Psoas muscle (tissue), 8 donors: ENCODE measurements around the gene OR52E5. TPM values are rescaled to one million over a fixed set of nuclear protein-coding genes. Genes with fewer than 3 reads are reported as not detected.

Experiments used
- ATAC-seq, 4 donors: fragments of 200-7000 bp; cut with Tn5 transposase; one replicate each; pipeline ENCODE4 v1.9.1; 2020; ENCODE audit warnings: moderate library complexity in 3 of 4, mild to moderate bottlenecking in 2 of 4
- DNase-seq, 2 donors: peaks; one replicate each; pipeline ENCODE4 v3.0.0-alpha.2; 2020
- H3K27ac ChIP-seq: fragments of 200-600 bp; one replicate; pipeline ENCODE4 v1.8.0; 2022
- H3K27me3 ChIP-seq, 3 donors: fragments of 200-600 bp in 1 of 3; one replicate each; pipeline versions ENCODE4 v1.6.1 to v1.8.0; 2013 to 2022; ENCODE audit warnings: low read length in 2 of 3, mild to moderate bottlenecking in 2 of 3, moderate library complexity in 1 of 3; ENCODE audit not compliant: insufficient read depth in 3 of 3
- H3K36me3 ChIP-seq, 2 donors: fragments of 200-600 bp in 1 of 2; one replicate each; pipeline versions ENCODE4 v1.6.1 to v1.8.0; 2013 to 2022; ENCODE audit warnings: low read depth in 1 of 2, mild to moderate bottlenecking in 1 of 2, moderate library complexity in 1 of 2; ENCODE audit not compliant: insufficient read depth in 1 of 2
- H3K4me1 ChIP-seq: fragments of 200-600 bp; one replicate; pipeline ENCODE4 v1.8.0; 2022
- H3K4me3 ChIP-seq: fragments of 200-600 bp; one replicate; pipeline ENCODE4 v1.8.0; 2022; ENCODE audit warnings: mild to moderate bottlenecking
- H3K9me3 ChIP-seq: fragments of 200-600 bp; one replicate; pipeline ENCODE4 v1.8.0; 2022
- CTCF ChIP-seq: fragments of 200-600 bp; IDR thresholded peaks from one replicate; pipeline ENCODE4 v1.8.0; 2022; ENCODE audit warnings: antibody characterized with exemption
- WGBS, 3 donors: extraction: QIAGEN DNeasy Blood & Tissue Kit; methylation state at CpG; one replicate each; pipeline versions ENCODE4 v1.1.6 to v1.1.7; 2013; 5-methylcytosine and 5-hydroxymethylcytosine counted together
- intact Hi-C, 2 donors: fragments of 100-400 bp; cut with DNase I; formaldehyde crosslinking; loops; one replicate each; pipeline versions ENCODE4 v1.11.0 to v1.14.2; 2022
- polyA plus RNA-seq, 3 donors: library from polyadenylated mRNA; stranded (reverse); fragments of 200-250 nt; gene quantifications; one replicate each; pipeline ENCODE4 v1.2.3, GENCODE V29; 2013
- total RNA-seq, 4 donors: library from RNA; stranded (reverse); fragmentation: NEBNext Ultra II Directional in 2 of 4; extraction: Animal tissue kit (Norgen Biotek cat#: 25700) in 2 of 4; gene quantifications; one replicate each; pipeline versions ENCODE4 v1.2.1 to v1.2.4, GENCODE V29; 2021 to 2023
- donor health status: healthy with polysubstance abuse.
- donor health status: DM: no; HTN: no; CAD: no; lungs with moderate emphysema.
- donor health status: Bipolar disorder and iron deficiency.
- donor health status: healthy.
- donor health status: DM: yes; HTN: yes; CAD: no.
- donor health status: DM: no; HTN: no; CAD: no.
- donor health status: DM: no; HTN: no; CAD: no.
- donor health status: DM: yes; HTN: yes; CAD: no.

OR52E5 gene
- total and polyA plus RNA-seq, 7 donors: not detected

- Histone ChIP-seq H3K4me3 (no peak overlapping the region), H3K9me3 (no peaks in the 10 kb centered on the region), H3K27me3 (no peaks in the 10 kb centered on the region), H3K27ac (no peak overlapping the region), H3K4me1 (no peaks in the 10 kb centered on the region), H3K36me3 (no peaks in the 10 kb centered on the region)
- DNase-seq (no peak), ATAC-seq (no peak)
- intact Hi-C loops: no loop called here
- no peak for TF ChIP-seq CTCF
- WGBS, 3 donors: 87 to 91% (median 90%) methylated on average over 31 of the region's 31 CpGs
These were observed 36.8 kb downstream of the OR52E5 start for GRCh38 chr11:5929571-5930368.

DNA sequence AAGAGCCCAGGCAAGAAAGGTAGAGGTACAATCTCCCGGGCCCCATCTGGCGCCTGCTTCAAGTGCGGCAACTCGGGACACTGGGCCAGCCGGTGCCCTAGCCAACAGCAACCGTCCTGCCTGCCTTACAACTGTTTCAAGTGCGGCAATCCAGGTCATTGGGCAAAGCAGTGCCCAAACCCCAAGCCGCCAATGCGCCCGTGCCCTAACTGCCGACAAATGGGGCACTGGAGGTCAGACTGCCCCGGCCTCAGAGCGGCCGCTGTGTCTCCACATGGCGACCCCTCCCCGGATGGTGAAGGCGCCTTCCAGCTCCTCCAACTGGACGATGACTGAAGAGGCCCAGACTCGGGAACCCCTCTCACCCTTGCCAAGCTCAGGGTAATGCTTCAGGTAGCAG is 37.6 kb downstream of the OR52E5 start:
- Histone ChIP-seq H3K27ac (no peak overlapping the region), H3K27me3 (no peaks in the 10 kb centered on the region), H3K4me1 (no peaks in the 10 kb centered on the region), H3K9me3 (no peaks in the 10 kb centered on the region), H3K36me3 (no peaks in the 10 kb centered on the region), H3K4me3 (no peak overlapping the region)
- no peak for TF ChIP-seq CTCF
- 85 to 91% (median 91%) methylated on average over 19 of the region's 19 CpGs for WGBS, 3 donors
- intact Hi-C loops: no loop called here
- ATAC-seq (no peak), DNase-seq (no peak)

DNA sequence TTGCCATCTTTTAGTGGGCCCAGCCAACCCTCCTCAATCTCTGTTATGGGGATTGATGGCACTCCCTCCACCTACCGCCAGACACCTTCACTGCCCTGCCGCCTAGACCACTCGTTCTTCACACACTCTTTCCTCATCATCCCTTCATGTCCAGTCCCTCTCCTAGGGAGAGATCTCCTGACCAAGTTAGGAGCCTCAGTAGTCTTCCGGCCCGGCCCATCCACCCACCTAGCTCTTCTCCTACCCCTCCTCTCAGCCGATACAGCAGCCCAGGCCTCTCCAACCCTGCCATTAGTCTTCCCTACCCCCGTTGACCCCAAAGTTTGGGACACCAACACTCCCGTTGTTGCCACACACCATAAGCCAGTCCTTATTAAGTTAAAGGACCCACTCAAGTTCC is 38.1 kb downstream of the OR52E5 start:
- TF ChIP-seq CTCF: no peak
- Histone ChIP-seq H3K27ac (no peak overlapping the region), H3K4me3 (no peak overlapping the region), H3K36me3 (no peaks in the 10 kb centered on the region), H3K9me3 (no peaks in the 10 kb centered on the region), H3K27me3 (no peaks in the 10 kb centered on the region), H3K4me1 (no peaks in the 10 kb centered on the region)
- intact Hi-C loops: no loop called here
- ATAC-seq: no peak
- no peak for DNase-seq
- WGBS, 3 donors: 89 to 96% (median 93%) methylated on average over 8 of the region's 8 CpGs

DNA sequence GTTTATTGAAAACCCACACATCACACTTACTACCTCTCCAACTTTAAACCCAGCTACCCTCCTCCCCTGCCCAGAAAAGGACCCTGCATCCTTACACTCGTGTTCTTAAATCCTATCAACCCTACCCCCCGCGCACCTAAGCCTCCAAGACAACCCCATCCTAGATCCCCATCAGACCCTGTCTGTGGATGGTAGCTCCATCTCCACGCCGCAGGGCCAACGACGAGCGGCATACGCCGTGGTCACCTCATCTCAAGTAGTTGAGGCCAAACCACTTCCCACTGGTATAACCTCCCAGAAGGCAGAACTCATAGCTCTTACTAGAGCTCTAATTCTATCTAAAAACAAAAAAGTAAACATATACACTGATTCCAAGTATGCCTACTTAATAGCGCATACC is 39.7 kb downstream of the OR52E5 start:
- DNase-seq: no peak
- intact Hi-C loops: no loop called here
- TF ChIP-seq CTCF: no peak

GRCh38 chr11:5933116-5933515 is 40.1 kb downstream of the OR52E5 start:
- TF ChIP-seq CTCF: no peak
- Histone ChIP-seq H3K4me3 (no peak overlapping the region), H3K9me3 (no peaks in the 10 kb centered on the region), H3K27me3 (no peaks in the 10 kb centered on the region), H3K27ac (no peak overlapping the region), H3K36me3 (no peaks in the 10 kb centered on the region), H3K4me1 (no peaks in the 10 kb centered on the region)
- WGBS, 3 donors: 87 to 94% (median 91%) methylated on average over 10 of the region's 10 CpGs
- ATAC-seq (no peak), DNase-seq (no peak)
- intact Hi-C loops: no loop called here

More for the DNA sequence above, 39.7 kb downstream of the OR52E5 start:
- no peak for ATAC-seq
- H3K27me3 ChIP-seq: no peaks in the 10 kb centered on the region
- WGBS, 3 donors: 94 to 95% (median 95%) methylated on average over 11 of the region's 11 CpGs
- H3K9me3 ChIP-seq: no peaks in the 10 kb centered on the region
- H3K27ac ChIP-seq: no peak overlapping the region
- no peaks in the 10 kb centered on the region for H3K36me3 ChIP-seq
- H3K4me3 ChIP-seq: no peak overlapping the region
- no peaks in the 10 kb centered on the region for H3K4me1 ChIP-seq
